GM12864 (cell line): Measurements from ENCODE around the gene NUDT5.
A peak's percentile ranks its signal among the peaks of the same experiment; 100 is the strongest.
"Not testable (repeated sequence)": the region's sequence is repeated elsewhere in the genome, so short reads cannot be mapped to it uniquely, and the experiment has no call there.

Source experiments
- DNase-seq: peaks from one replicate; pipeline ENCODE4 v3.0.0-alpha.2; 2011; ENCODE audit warnings: low read depth
- H3K4me3 ChIP-seq: 2 replicates; pipeline ENCODE4 v1.5.1; 2011; ENCODE audit warnings: mild to moderate bottlenecking, low read depth, low read length, control low read depth
- CTCF ChIP-seq: IDR thresholded peaks from 2 replicates; pipeline ENCODE4 v1.5.1; 2011; ENCODE audit warnings: low read depth, mild to moderate bottlenecking, moderate library complexity, low read length, control low read depth, inconsistent platforms; ENCODE audit errors: missing control alignments

Gene NUDT5

GRCh38 chr10:12235116-12235694, 39.5 kb upstream of the NUDT5 start:
- DNase-seq: no peak
- TF ChIP-seq CTCF: no peak
- no peak overlapping the region for H3K4me3 ChIP-seq

- DNase-seq, H3K4me3 ChIP-seq: not testable (repeated sequence)
Measured at GRCh38 chr10:12234687-12235086, 39.0 kb upstream of the NUDT5 start.

GRCh38 chr10:12228851-12229250, 33.2 kb upstream of the NUDT5 start:
- no peak for DNase-seq
- H3K4me3 ChIP-seq: no peak overlapping the region
- no peak for TF ChIP-seq CTCF

GRCh38 chr10:12226438-12226837, 30.7 kb upstream of the NUDT5 start:
- H3K4me3 ChIP-seq, DNase-seq: not testable (repeated sequence)

GRCh38 chr10:12225444-12225843, 29.8 kb upstream of the NUDT5 start:
- TF ChIP-seq CTCF: no peak
- DNase-seq: no peak

GRCh38 chr10:12221323-12222298, 25.9 kb upstream of the NUDT5 start:
- no peak for DNase-seq
- H3K4me3 ChIP-seq: no peak overlapping the region
- no peak for TF ChIP-seq CTCF

More at GRCh38 chr10:12225444-12225843, 29.8 kb upstream of the NUDT5 start:
- H3K4me3 ChIP-seq: no peak overlapping the region

GRCh38 chr10:12218991-12219390, 23.3 kb upstream of the NUDT5 start:
- no peak overlapping the region for H3K4me3 ChIP-seq
- TF ChIP-seq CTCF: no peak
- DNase-seq: no peak

GRCh38 chr10:12214763-12215218, 19.1 kb upstream of the NUDT5 start:
- no peak overlapping the region for H3K4me3 ChIP-seq
- no peak for DNase-seq

More at GRCh38 chr10:12214763-12215218, 19.1 kb upstream of the NUDT5 start:
- peak; percentile 52 for TF ChIP-seq CTCF
